Measurements from ENCODE around the gene EPB41L1. TPM values are rescaled to one million over a fixed set of nuclear protein-coding genes. Genes with fewer than 3 reads are reported as not detected.

Gene EPB41L1
- total and polyA plus RNA-seq, 12 donors: 7.5 to 21.7 (median 15.8) TPM

GRCh38 chr20:36120241-36120640, 34.3 kb upstream of the EPB41L1 start:
- ATAC-seq (no peak), DNase-seq (no peak)
- Histone ChIP-seq H3K4me1 (peaks cover 0 to 12% (median 0%) of the 10 kb centered on the region in 9 donors), H3K27ac (no peak overlapping the region), H3K36me3 (no peaks in the 10 kb centered on the region), H3K9me3 (no peaks in the 10 kb centered on the region), H3K4me3 (no peak overlapping the region), H3K27me3 (no peaks in the 10 kb centered on the region)
- TF ChIP-seq CTCF (IDR thresholded peaks at IDR 0.05): no peak
- 89% methylated on average over 6 of the region's 6 CpGs for WGBS, 2 donors
- intact Hi-C loops (cut with DNase I): no loop called here

DNA sequence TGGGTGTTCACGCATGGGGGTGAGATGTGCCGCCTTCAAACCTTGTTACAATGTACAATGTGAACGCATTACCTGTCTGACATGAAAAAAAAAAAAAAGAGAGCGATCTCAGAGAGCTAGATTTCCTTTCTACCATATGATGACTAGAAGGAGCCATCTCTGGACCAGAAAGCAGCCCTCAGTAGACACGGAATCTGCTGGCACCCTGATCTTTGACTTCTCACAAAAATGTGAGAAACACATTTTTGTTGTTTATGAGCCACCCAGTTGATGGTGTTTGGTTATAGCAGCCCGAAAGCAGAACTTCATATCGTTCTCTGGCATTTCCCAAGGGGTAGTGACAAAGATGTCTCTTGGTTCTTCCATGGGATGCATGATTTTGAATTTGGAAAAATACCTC, 33.5 kb upstream of the EPB41L1 start:
- no peak for DNase-seq
- ATAC-seq: no peak
- H3K9me3 ChIP-seq: no peaks in the 10 kb centered on the region
- no peak overlapping the region for H3K4me3 ChIP-seq
- H3K36me3 ChIP-seq: no peaks in the 10 kb centered on the region
- no peak for TF ChIP-seq CTCF (IDR thresholded peaks at IDR 0.05)
- no peak overlapping the region for H3K27ac ChIP-seq
- H3K4me1 ChIP-seq: peaks cover 0 to 12% (median 0%) of the 10 kb centered on the region in 9 donors
- intact Hi-C loops (cut with DNase I): no loop called here
- 93 to 96% methylated on average over 7 of the region's 7 CpGs for WGBS, 2 donors
- H3K27me3 ChIP-seq: no peaks in the 10 kb centered on the region

- intact Hi-C loops (cut with DNase I): no loop called here
- Histone ChIP-seq H3K4me1 (peaks cover 0 to 9% (median 0%) of the 10 kb centered on the region in 9 donors), H3K27ac (no peak overlapping the region), H3K36me3 (no peaks in the 10 kb centered on the region), H3K4me3 (no peak overlapping the region), H3K27me3 (no peaks in the 10 kb centered on the region), H3K9me3 (no peaks in the 10 kb centered on the region)
- WGBS, 2 donors: 92% methylated on average over 17 of the region's 17 CpGs
- TF ChIP-seq CTCF (IDR thresholded peaks at IDR 0.05): no peak
- DNase-seq (no peak), ATAC-seq (peak in 1 of 8 donors; percentile 11)
These were observed 32.3 kb upstream of the EPB41L1 start for GRCh38 chr20:36121981-36122930.

- WGBS, 2 donors: 75 to 78% methylated on average over 7 of the region's 7 CpGs
- DNase-seq: no peak
- no peak for ATAC-seq
- no peak for TF ChIP-seq CTCF (IDR thresholded peaks at IDR 0.05)
- Histone ChIP-seq H3K4me3 (no peak overlapping the region), H3K27me3 (no peaks in the 10 kb centered on the region), H3K9me3 (no peaks in the 10 kb centered on the region), H3K27ac (no peak overlapping the region), H3K4me1 (peaks cover 0 to 3% (median 0%) of the 10 kb centered on the region in 9 donors), H3K36me3 (no peaks in the 10 kb centered on the region)
- intact Hi-C loops (cut with DNase I): no loop called here
These were observed 31.6 kb upstream of the EPB41L1 start for GRCh38 chr20:36122931-36123288.
